Measurements from ENCODE around the gene C1GALT1C1.
"Not testable (repeated sequence)": the region's sequence is repeated elsewhere in the genome, so short reads cannot be mapped to it uniquely, and the experiment has no call there.

The C1GALT1C1 gene

GRCh38 chrX:120671963-120672362, 42.1 kb upstream of the C1GALT1C1 start:
- no peaks in the 10 kb centered on the region for H3K79me1 ChIP-seq (replicated peaks; ENCODE audit: low read length, poor library complexity, severe bottlenecking)
- no peak overlapping the region for H3K14ac ChIP-seq (ENCODE audit: low read length in 2 of 2)
- no peak overlapping the region for H3K23ac ChIP-seq (ENCODE audit: low read length in 2 of 2)
- no peak overlapping the region for H3K4me2 ChIP-seq (ENCODE audit: low read length, poor library complexity, severe bottlenecking)
- DNase-seq = no peak
- H3K36me3 ChIP-seq (ENCODE audit: control insufficient read depth in 1 of 2, insufficient read depth in 2 of 2, low read depth in 1 of 2, low read length in 2 of 2) = no peaks in the 10 kb centered on the region
- no peak overlapping the region for H2AFZ ChIP-seq (ENCODE audit: low read depth, low read length)
- no peak overlapping the region for H2AK5ac ChIP-seq (ENCODE audit: low read length, severe bottlenecking)
- H4K8ac ChIP-seq (ENCODE audit: low read length) = no peak overlapping the region
- no peak overlapping the region for H4K91ac ChIP-seq (ENCODE audit: low read length)
- no peaks in the 10 kb centered on the region for H3K9me3 ChIP-seq (ENCODE audit: control insufficient read depth, low read length)
- H3K27me3 ChIP-seq (ENCODE audit: control insufficient read depth in 1 of 2, insufficient read depth in 1 of 2, low read length in 2 of 2) = no peaks in the 10 kb centered on the region
- H3K4ac ChIP-seq (ENCODE audit: low read depth in 1 of 2, low read length in 2 of 2) = no peak overlapping the region
- no peak overlapping the region for H2BK5ac ChIP-seq (ENCODE audit: low read depth, low read length, poor library complexity, severe bottlenecking)
- H2BK15ac ChIP-seq (ENCODE audit: low read depth, poor library complexity, severe bottlenecking) = no peak overlapping the region
- H2BK12ac ChIP-seq (ENCODE audit: low read length in 2 of 2) = no peak overlapping the region
- H3K4me1 ChIP-seq (ENCODE audit: control insufficient read depth, insufficient read depth, low read depth, low read length) = peaks cover 1% of the 10 kb centered on the region
- H3K27ac ChIP-seq (ENCODE audit: low read length, poor library complexity, severe bottlenecking) = no peak overlapping the region
- peak overlapping the region; percentile 55 for H3K9ac ChIP-seq (ENCODE audit: low read length)
- no peak overlapping the region for H3K4me3 ChIP-seq (ENCODE audit: insufficient read depth in 1 of 2, low read depth in 1 of 2, low read length in 2 of 2)
- H2BK120ac ChIP-seq (ENCODE audit: low read depth, low read length) = no peak overlapping the region
- H3K18ac ChIP-seq (ENCODE audit: low read depth in 1 of 2, low read length in 2 of 2) = no peak overlapping the region

GRCh38 chrX:120668357-120668756, 38.5 kb upstream of the C1GALT1C1 start:
- DNase-seq = no peak
- H3K27ac ChIP-seq (ENCODE audit: low read length, poor library complexity, severe bottlenecking) = no peak overlapping the region
- no peak overlapping the region for H4K91ac ChIP-seq (ENCODE audit: low read length)
- no peak overlapping the region for H3K18ac ChIP-seq (ENCODE audit: low read depth in 1 of 2, low read length in 2 of 2)
- no peak overlapping the region for H2BK15ac ChIP-seq (ENCODE audit: low read depth, poor library complexity, severe bottlenecking)
- no peak overlapping the region for H3K23ac ChIP-seq (ENCODE audit: low read length in 2 of 2)
- no peaks in the 10 kb centered on the region for H3K27me3 ChIP-seq (ENCODE audit: control insufficient read depth in 1 of 2, insufficient read depth in 1 of 2, low read length in 2 of 2)
- H4K8ac ChIP-seq (ENCODE audit: low read length) = no peak overlapping the region
- no peak overlapping the region for H2BK12ac ChIP-seq (ENCODE audit: low read length in 2 of 2)
- H2BK5ac ChIP-seq (ENCODE audit: low read depth, low read length, poor library complexity, severe bottlenecking) = no peak overlapping the region
- H3K14ac ChIP-seq (ENCODE audit: low read length in 2 of 2) = no peak overlapping the region
- H3K9ac ChIP-seq (ENCODE audit: low read length) = no peak overlapping the region
- no peaks in the 10 kb centered on the region for H3K36me3 ChIP-seq (ENCODE audit: control insufficient read depth in 1 of 2, insufficient read depth in 2 of 2, low read depth in 1 of 2, low read length in 2 of 2)
- no peak overlapping the region for H2AK5ac ChIP-seq (ENCODE audit: low read length, severe bottlenecking)
- H3K4ac ChIP-seq (ENCODE audit: low read depth in 1 of 2, low read length in 2 of 2) = no peak overlapping the region
- H2AFZ ChIP-seq (ENCODE audit: low read depth, low read length) = no peak overlapping the region
- H3K9me3 ChIP-seq (ENCODE audit: control insufficient read depth, low read length) = no peaks in the 10 kb centered on the region
- H3K4me2 ChIP-seq (ENCODE audit: low read length, poor library complexity, severe bottlenecking) = no peak overlapping the region
- no peaks in the 10 kb centered on the region for H3K79me1 ChIP-seq (replicated peaks; ENCODE audit: low read length, poor library complexity, severe bottlenecking)
- H3K4me1 ChIP-seq (ENCODE audit: control insufficient read depth, insufficient read depth, low read depth, low read length) = peaks cover 1% of the 10 kb centered on the region
- no peak overlapping the region for H3K4me3 ChIP-seq (ENCODE audit: insufficient read depth in 1 of 2, low read depth in 1 of 2, low read length in 2 of 2)
- H2BK120ac ChIP-seq (ENCODE audit: low read depth, low read length) = no peak overlapping the region

- WGBS = no CpG with 5 or more reads among the region's 4 CpGs
- not testable (repeated sequence) for H3K4me1 ChIP-seq (ENCODE audit: control insufficient read depth, insufficient read depth, low read depth, low read length)
These were observed 34.7 kb upstream of the C1GALT1C1 start for GRCh38 chrX:120664535-120664934.

GRCh38 chrX:120664081-120664480, 34.2 kb upstream of the C1GALT1C1 start:
- WGBS = no CpG with 5 or more reads among the region's 1 CpG
- Histone ChIP-seq H2BK12ac (ENCODE audit: low read length in 2 of 2) (no peak overlapping the region), H3K4ac (ENCODE audit: low read depth in 1 of 2, low read length in 2 of 2) (no peak overlapping the region), H3K23ac (ENCODE audit: low read length in 2 of 2) (no peak overlapping the region), H4K91ac (ENCODE audit: low read length) (no peak overlapping the region), H2AFZ (ENCODE audit: low read depth, low read length) (no peak overlapping the region), H3K4me2 (ENCODE audit: low read length, poor library complexity, severe bottlenecking) (no peak overlapping the region), H3K36me3 (ENCODE audit: control insufficient read depth in 1 of 2, insufficient read depth in 2 of 2, low read depth in 1 of 2, low read length in 2 of 2) (no peaks in the 10 kb centered on the region), H3K4me3 (ENCODE audit: insufficient read depth in 1 of 2, low read depth in 1 of 2, low read length in 2 of 2) (no peak overlapping the region), H4K8ac (ENCODE audit: low read length) (no peak overlapping the region), H2BK15ac (ENCODE audit: low read depth, poor library complexity, severe bottlenecking) (no peak overlapping the region), H3K4me1 (ENCODE audit: control insufficient read depth, insufficient read depth, low read depth, low read length) (no peaks in the 10 kb centered on the region), H3K79me1 (replicated peaks; ENCODE audit: low read length, poor library complexity, severe bottlenecking) (no peaks in the 10 kb centered on the region), H2AK5ac (ENCODE audit: low read length, severe bottlenecking) (no peak overlapping the region), H3K27me3 (ENCODE audit: control insufficient read depth in 1 of 2, insufficient read depth in 1 of 2, low read length in 2 of 2) (no peaks in the 10 kb centered on the region), H3K18ac (ENCODE audit: low read depth in 1 of 2, low read length in 2 of 2) (no peak overlapping the region), H3K14ac (ENCODE audit: low read length in 2 of 2) (no peak overlapping the region), H3K9me3 (ENCODE audit: control insufficient read depth, low read length) (no peaks in the 10 kb centered on the region), H3K27ac (ENCODE audit: low read length, poor library complexity, severe bottlenecking) (no peak overlapping the region), H3K9ac (ENCODE audit: low read length) (no peak overlapping the region), H2BK5ac (ENCODE audit: low read depth, low read length, poor library complexity, severe bottlenecking) (no peak overlapping the region), H2BK120ac (ENCODE audit: low read depth, low read length) (no peak overlapping the region)
- peak; percentile 25 for DNase-seq

More at GRCh38 chrX:120664535-120664934, 34.7 kb upstream of the C1GALT1C1 start:
- H3K18ac ChIP-seq (ENCODE audit: low read depth in 1 of 2, low read length in 2 of 2); H3K14ac ChIP-seq (ENCODE audit: low read length in 2 of 2); H2BK12ac ChIP-seq (ENCODE audit: low read length in 2 of 2); H3K27me3 ChIP-seq (ENCODE audit: control insufficient read depth in 1 of 2, insufficient read depth in 1 of 2, low read length in 2 of 2); H3K4me2 ChIP-seq (ENCODE audit: low read length, poor library complexity, severe bottlenecking); H3K23ac ChIP-seq (ENCODE audit: low read length in 2 of 2); H4K91ac ChIP-seq (ENCODE audit: low read length); H2BK120ac ChIP-seq (ENCODE audit: low read depth, low read length); H4K8ac ChIP-seq (ENCODE audit: low read length); H2AFZ ChIP-seq (ENCODE audit: low read depth, low read length); H2BK15ac ChIP-seq (ENCODE audit: low read depth, poor library complexity, severe bottlenecking); H3K9me3 ChIP-seq (ENCODE audit: control insufficient read depth, low read length); H3K9ac ChIP-seq (ENCODE audit: low read length); H3K4me3 ChIP-seq (ENCODE audit: insufficient read depth in 1 of 2, low read depth in 1 of 2, low read length in 2 of 2); H2AK5ac ChIP-seq (ENCODE audit: low read length, severe bottlenecking); H3K36me3 ChIP-seq (ENCODE audit: control insufficient read depth in 1 of 2, insufficient read depth in 2 of 2, low read depth in 1 of 2, low read length in 2 of 2); DNase-seq; H3K4ac ChIP-seq (ENCODE audit: low read depth in 1 of 2, low read length in 2 of 2); H3K27ac ChIP-seq (ENCODE audit: low read length, poor library complexity, severe bottlenecking); H3K79me1 ChIP-seq (replicated peaks; ENCODE audit: low read length, poor library complexity, severe bottlenecking); H2BK5ac ChIP-seq (ENCODE audit: low read depth, low read length, poor library complexity, severe bottlenecking): not testable (repeated sequence)
